PC-3 (cell line): ENCODE results near the gene RETREG1. TPM values are rescaled to one million over a fixed set of nuclear protein-coding genes. Genes with fewer than 3 reads are reported as not detected.
A peak's percentile ranks its signal among the peaks of the same experiment; 100 is the strongest.

Experiments
- ATAC-seq: fragments of 200-7000 bp; cut with Tn5 transposase; 2 replicates; pipeline ENCODE4 v1.9.1; 2020; ENCODE audit warnings: mild to moderate bottlenecking, moderate library complexity
- BruUV-seq: library from RNA; stranded (reverse); fragments of 400-500 nt; replicated peaks from 2 replicates; lab custom pipeline; 2021; lab: Mats Ljungman, UMichigan
- CTCF ChIA-PET: fragments of 300-600 bp; sonication (Branson Sonifier 250); formaldehyde crosslinking; loops from one replicate; lab custom pipeline; 2022; ENCODE audit warnings: antibody characterized with exemption; lab: Charles Lee
- POLR2A ChIA-PET: fragments of 300-600 bp; sonication (Branson Sonifier 250); formaldehyde crosslinking; loops from one replicate; lab custom pipeline; 2022; ENCODE audit warnings: antibody characterized with exemption; ENCODE audit not compliant: unreplicated experiment; lab: Charles Lee
- DNase-seq: peaks from one replicate; pipeline ENCODE4 v3.0.0-alpha.2; 2015
- H2AFZ ChIP-seq: fragments of 300-600 bp; sonication (generic); 2 replicates; pipeline ENCODE4 v1.6.0; 2016; ENCODE audit warnings: antibody characterized with exemption, low read length
- H3F3A ChIP-seq: fragments of 300-600 bp; sonication (generic); one replicate; pipeline ENCODE4 v1.6.0; 2017; ENCODE audit warnings: antibody characterized with exemption, low read length, control low read depth, mild to moderate bottlenecking; ENCODE audit not compliant: unreplicated experiment
- H3K27ac ChIP-seq: fragments of 300-600 bp; sonication (generic); 2 replicates; pipeline ENCODE4 v1.5.1; 2016; ENCODE audit warnings: mild to moderate bottlenecking, low read length
- H3K27me3 ChIP-seq: fragments of 300-600 bp; sonication (generic); 2 replicates; pipeline ENCODE4 v1.6.1; 2016; ENCODE audit warnings: low read length, mixed read lengths
- H3K36me3 ChIP-seq: fragments of 300-600 bp; sonication (generic); 2 replicates; pipeline ENCODE4 v1.6.1; 2016; ENCODE audit warnings: low read depth, mixed run types, low read length, mixed read lengths
- H3K4me1 ChIP-seq: fragments of 300-600 bp; sonication (generic); 2 replicates; pipeline ENCODE4 v1.5.1; 2016; ENCODE audit warnings: low read length; ENCODE audit not compliant: insufficient read depth
- H3K4me2 ChIP-seq: fragments of 300-600 bp; sonication (generic); 2 replicates; pipeline ENCODE4 v1.6.0; 2016; ENCODE audit warnings: low read length
- H3K4me3 ChIP-seq: fragments of 300-600 bp; sonication (generic); 2 replicates; pipeline ENCODE4 v1.5.1; 2016; ENCODE audit warnings: mild to moderate bottlenecking, low read length, mixed read lengths
- H3K79me2 ChIP-seq: fragments of 300-600 bp; sonication (generic); 2 replicates; pipeline ENCODE4 v1.6.1; 2017; ENCODE audit warnings: low read length, mixed read lengths
- H3K9ac ChIP-seq: fragments of 300-600 bp; sonication (generic); 2 replicates; pipeline ENCODE4 v1.6.0; 2016; ENCODE audit warnings: mild to moderate bottlenecking, low read length
- H3K9me2 ChIP-seq: fragments of 300-600 bp; sonication (generic); replicated peaks from 2 replicates; pipeline ENCODE4 v1.6.1; 2016; ENCODE audit warnings: mixed run types, low read length, mixed read lengths
- H3K9me3 ChIP-seq: fragments of 300-600 bp; sonication (generic); 2 replicates; pipeline ENCODE4 v1.6.1; 2016; ENCODE audit warnings: low read length, mixed read lengths
- H4K20me1 ChIP-seq: fragments of 300-600 bp; sonication (generic); 2 replicates; pipeline ENCODE4 v1.6.1; 2016; ENCODE audit warnings: low read length, mixed read lengths
- CTCF ChIP-seq: fragments of 300-600 bp; sonication (generic); conservative IDR thresholded peaks from 2 replicates; pipeline ENCODE4 v1.5.1; 2017; ENCODE audit warnings: antibody characterized with exemption, low read depth, mild to moderate bottlenecking, low read length
- EZH2 ChIP-seq: fragments of 300-600 bp; sonication (generic); IDR thresholded peaks from one replicate; pipeline ENCODE4 v1.6.1; 2017; ENCODE audit warnings: antibody characterized with exemption, mild to moderate bottlenecking, low read length; ENCODE audit not compliant: unreplicated experiment
- EZH2phosphoT487 ChIP-seq: fragments of 300-600 bp; sonication (generic); IDR thresholded peaks from 2 replicates; pipeline ENCODE4 v1.6.1; 2018; ENCODE audit warnings: mild to moderate bottlenecking, antibody characterized with exemption, low read length, borderline replicate concordance
- intact Hi-C: fragments of 100-400 bp; cut with micrococcal nuclease; formaldehyde crosslinking; loops from 2 replicates; pipeline ENCODE4 v1.9.0; 2023
- total RNA-seq: library from RNA; depleted of rRNA; stranded (reverse); fragments of >200 nt; gene quantifications from 2 replicates; pipeline ENCODE4 v1.2.3, GENCODE V29; 2014

The RETREG1 gene
- total RNA-seq, 1 experiment from 2014 or later: 1.7 TPM

GRCh38 chr5:16502866-16503265, 113.9 kb downstream of the RETREG1 start:
- Histone ChIP-seq H3K27me3 (no peaks in the 10 kb centered on the region), H3K9me2 (no peaks in the 10 kb centered on the region; the same call in 1 of the 2 replicates), H3K4me1 (peaks cover 8% of the 10 kb centered on the region), H3K9ac (no peak overlapping the region), H2AFZ (0 out of 2 replicates have a peak overlapping the region, but pooled peaks have one; percentile 3), H4K20me1 (no peaks in the 10 kb centered on the region), H3K4me2 (peak overlapping the region; percentile 2; the same call in 1 of the 2 replicates), H3K36me3 (no peaks in the 10 kb centered on the region), H3K79me2 (no peaks in the 10 kb centered on the region), H3F3A (no peaks in the 10 kb centered on the region), H3K9me3 (no peaks in the 10 kb centered on the region), H3K27ac (no peak overlapping the region), H3K4me3 (no peak overlapping the region)
- CTCF ChIA-PET: no interaction called here
- BruUV-seq: no TSS peak
- intact Hi-C loops: no loop called here
- DNase-seq (peak; percentile 75), ATAC-seq (peak; percentile 86)
- POLR2A ChIA-PET: no interaction called here
- TF ChIP-seq EZH2phosphoT487 (no peak), EZH2 (no peak), CTCF (no peak)

- Histone ChIP-seq H3F3A (no peaks in the 10 kb centered on the region), H3K4me3 (no peak overlapping the region), H4K20me1 (no peaks in the 10 kb centered on the region), H3K27ac (no peak overlapping the region), H2AFZ (no peak overlapping the region), H3K79me2 (no peaks in the 10 kb centered on the region), H3K27me3 (no peaks in the 10 kb centered on the region), H3K4me1 (peaks cover 8% of the 10 kb centered on the region), H3K9me2 (no peaks in the 10 kb centered on the region; the same call in 1 of the 2 replicates), H3K4me2 (no peak overlapping the region), H3K9ac (no peak overlapping the region), H3K36me3 (no peaks in the 10 kb centered on the region), H3K9me3 (peaks cover 7% of the 10 kb centered on the region; the same call in 1 of the 2 replicates)
- DNase-seq: no peak
- intact Hi-C loops: no loop called here
- POLR2A ChIA-PET: no interaction called here
- CTCF ChIA-PET: no interaction called here
- no peak for ATAC-seq
- TF ChIP-seq EZH2phosphoT487 (no peak), CTCF (no peak), EZH2 (no peak)
- no TSS peak for BruUV-seq
These were observed 116.8 kb downstream of the RETREG1 start for GRCh38 chr5:16500024-16500423.

- Histone ChIP-seq H3K79me2 (no peaks in the 10 kb centered on the region), H4K20me1 (no peaks in the 10 kb centered on the region), H3K4me2 (no peak overlapping the region), H3F3A (no peaks in the 10 kb centered on the region), H3K27me3 (no peaks in the 10 kb centered on the region), H2AFZ (no peak overlapping the region), H3K9me2 (no peaks in the 10 kb centered on the region; the same call in 1 of the 2 replicates), H3K4me1 (peaks cover 2% of the 10 kb centered on the region), H3K9ac (no peak overlapping the region), H3K4me3 (no peak overlapping the region), H3K27ac (no peak overlapping the region), H3K9me3 (peaks cover 9% of the 10 kb centered on the region; the same call in 1 of the 2 replicates), H3K36me3 (no peaks in the 10 kb centered on the region; the same call in 1 of the 2 replicates)
- intact Hi-C loops: no loop called here
- POLR2A ChIA-PET: no interaction called here
- CTCF ChIA-PET: no interaction called here
- TF ChIP-seq CTCF (no peak), EZH2 (no peak)
- no peak for DNase-seq
- no peak for ATAC-seq
- BruUV-seq: no TSS peak
These were observed 119.3 kb downstream of the RETREG1 start for GRCh38 chr5:16497546-16497945.
